TTC549 (cell line): Measurements from ENCODE around the gene MYL6B.
"Not testable (repeated sequence)": the region's sequence is repeated elsewhere in the genome, so short reads cannot be mapped to it uniquely, and the experiment has no call there.

ENCODE experiments used
- FAIRE-seq: peaks from 2 replicates; lab custom pipeline; 2012; peaks lifted over from hg19 to GRCh38; lab: Jason Lieb, UNC

Gene MYL6B

DNA sequence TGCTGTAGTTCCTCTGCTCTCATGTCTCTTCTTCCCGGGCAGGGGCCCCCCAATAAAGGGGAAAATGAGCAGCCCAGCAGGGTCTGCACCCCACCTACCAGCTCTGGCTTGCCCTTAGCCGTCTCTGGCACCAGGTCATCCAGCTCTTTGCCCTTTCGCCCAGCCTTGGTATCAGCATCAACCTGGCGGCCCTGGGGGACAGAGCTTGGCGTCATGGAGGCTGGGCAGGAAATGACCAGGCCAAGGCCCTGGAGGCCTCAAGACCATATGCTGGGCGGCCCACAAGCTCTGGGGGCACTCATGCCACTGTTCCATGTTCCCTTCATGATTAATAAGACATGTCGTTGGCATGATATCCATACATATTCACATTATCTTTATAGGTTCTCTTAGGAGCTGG, 20.5 kb downstream of the MYL6B start:
- no peak for FAIRE-seq

DNA sequence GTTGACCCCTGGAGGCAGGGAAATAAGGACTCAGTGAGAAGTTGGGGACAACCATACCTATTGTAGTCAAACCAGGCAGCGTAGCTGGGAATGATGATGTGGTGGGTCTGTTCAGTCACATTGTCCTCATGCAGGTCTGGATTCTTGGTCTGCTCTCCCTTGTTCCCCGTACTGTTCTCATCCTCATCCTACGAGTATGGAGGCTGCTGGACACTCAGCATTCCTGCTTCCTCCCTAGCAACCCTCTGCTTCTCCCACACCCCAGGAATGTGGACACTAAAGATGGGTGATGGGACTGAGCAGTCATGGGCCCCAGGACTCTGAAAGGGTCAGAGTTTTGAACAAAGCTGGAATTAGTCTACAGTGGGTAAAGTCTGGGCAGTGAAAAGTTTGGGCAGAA, 26.0 kb downstream of the MYL6B start:
- no peak for FAIRE-seq

- FAIRE-seq = no peak
Observed at GRCh38 chr12:56186957-56187356, 34.6 kb downstream of the MYL6B start.

GRCh38 chr12:56188131-56188777, 35.9 kb downstream of the MYL6B start:
- no peak for FAIRE-seq

- no peak for FAIRE-seq
Observed at GRCh38 chr12:56188778-56189098, 36.4 kb downstream of the MYL6B start.

DNA sequence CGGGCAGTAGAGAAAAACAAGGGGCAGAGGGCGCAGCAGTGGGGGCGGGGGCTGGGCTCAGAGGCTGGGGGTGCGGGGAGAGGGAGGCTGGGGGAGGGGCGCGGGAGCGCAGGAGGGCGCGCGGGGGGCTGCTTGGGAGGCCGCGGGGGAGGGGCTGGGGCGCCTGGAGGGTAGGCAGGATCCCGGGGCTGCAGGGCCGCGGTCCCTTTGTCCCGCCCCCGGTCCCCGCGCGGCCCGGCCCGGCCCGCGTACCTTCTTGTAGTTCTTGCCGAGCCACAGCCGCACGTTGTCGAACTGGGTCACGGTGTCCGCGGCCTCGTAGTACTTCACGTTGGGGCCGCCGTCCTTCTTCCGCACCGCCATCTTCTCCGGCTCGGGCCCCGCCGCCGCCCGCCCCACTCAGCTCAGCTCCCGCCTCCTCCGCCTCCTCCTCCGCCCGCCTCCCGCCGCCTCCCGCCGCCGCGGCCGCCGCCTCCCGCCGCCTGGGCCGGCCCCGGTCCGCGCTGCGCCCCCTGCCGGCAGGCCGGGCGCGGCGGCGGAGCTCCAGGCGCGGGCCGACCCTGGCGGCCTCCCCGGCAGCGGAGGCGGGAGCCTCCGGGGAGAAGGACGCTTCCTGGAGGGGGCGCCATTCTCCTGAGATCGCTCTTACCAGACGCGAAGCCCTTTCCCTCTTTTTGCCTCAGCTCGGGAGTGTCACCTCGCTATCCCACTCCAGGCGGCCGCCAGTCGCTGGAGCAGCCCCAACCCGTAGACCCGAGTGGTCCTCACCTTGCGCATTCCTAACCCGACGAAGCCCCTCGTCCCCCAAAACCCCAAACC, 36.9 kb downstream of the MYL6B start, which contains the start of gene SMARCC2:
TSS of gene SMARCC2 (minus strand) at position 385 of the 819 bp plus-strand sequence. CDS start at position 363, 22 bp downstream.
- FAIRE-seq = no peak

DNA sequence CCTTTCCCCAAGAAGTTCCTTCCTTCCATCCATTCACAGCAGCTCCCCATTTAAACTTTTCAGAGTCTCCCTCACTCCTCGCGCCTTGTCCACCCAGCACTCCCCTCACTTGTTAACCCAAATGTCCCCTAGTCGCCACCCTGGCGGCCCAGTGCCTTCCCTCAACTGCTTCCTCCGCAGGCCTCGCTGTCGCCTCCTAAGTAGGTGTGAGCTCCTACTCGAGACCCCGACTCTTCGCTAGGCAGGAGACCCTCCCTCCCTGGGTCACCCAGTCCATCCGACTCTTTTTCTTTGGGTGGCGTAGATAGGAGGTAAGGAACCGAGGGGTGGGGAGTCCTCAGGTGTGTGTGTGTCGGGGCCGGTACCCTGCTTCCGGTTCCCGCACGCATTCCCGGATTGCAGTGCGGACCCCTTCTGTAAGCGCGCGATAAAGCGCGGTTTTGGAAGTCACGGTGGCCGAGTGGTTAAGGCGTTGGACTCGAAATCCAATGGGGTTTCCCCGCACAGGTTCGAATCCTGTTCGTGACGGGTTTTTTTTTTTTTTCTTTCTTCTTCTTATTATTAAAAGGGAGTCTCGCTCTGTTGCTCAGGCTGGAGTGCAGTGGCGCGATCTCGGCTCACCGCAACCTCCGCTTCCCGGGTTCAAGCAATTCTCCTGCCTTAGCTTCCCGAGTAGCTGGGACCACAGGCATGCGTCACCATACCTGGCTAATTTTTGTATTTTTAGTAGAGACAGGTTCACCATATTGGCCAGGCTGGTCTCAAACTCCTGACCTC, 37.7 kb downstream of the MYL6B start:
- no peak for FAIRE-seq

GRCh38 chr12:56190695-56191155, 38.3 kb downstream of the MYL6B start:
- no peak for FAIRE-seq

DNA sequence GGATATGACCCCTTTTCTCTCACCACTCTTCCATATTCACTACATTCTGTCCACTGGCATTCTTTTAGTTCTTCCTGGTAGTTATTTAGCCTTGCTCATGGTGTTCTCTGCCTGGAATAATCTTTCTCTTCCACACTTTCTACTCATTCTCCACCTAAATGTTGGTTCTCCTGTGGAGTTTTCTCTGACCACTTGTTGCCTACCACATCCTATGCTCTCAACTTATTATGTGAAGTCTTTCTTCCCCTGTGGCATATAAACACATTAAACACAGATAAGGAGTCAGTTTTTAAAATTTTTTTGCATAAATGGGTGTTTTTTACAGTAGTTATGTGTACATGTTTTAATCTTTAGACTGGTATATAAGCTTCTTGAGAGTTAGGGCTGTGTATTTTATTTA, 40.2 kb downstream of the MYL6B start:
- FAIRE-seq = no peak

DNA sequence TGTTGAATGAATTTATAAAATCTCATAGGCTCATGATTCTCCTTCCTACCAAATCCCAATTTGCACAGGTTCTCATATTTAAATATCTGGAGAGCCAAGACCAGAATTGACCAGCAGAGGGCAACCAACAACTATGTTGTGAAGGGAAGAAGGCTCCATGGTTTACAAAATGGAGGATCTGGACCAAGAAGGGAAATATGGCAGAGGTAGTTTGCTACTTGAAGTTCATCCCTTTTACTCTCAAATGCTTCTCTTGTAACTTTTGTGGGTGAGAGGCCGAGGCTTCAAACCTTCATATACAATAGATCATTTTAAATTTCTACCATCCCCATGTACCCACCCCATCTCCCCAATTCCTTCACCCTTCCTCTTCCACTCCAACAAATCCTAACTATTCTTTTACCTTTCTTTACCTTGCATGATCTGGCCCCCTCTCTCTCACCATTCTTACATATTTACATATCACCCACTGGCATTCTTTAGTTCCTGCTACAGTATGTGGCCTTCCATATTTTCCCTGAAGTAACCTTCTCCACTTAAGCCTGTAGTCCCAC, 40.7 kb downstream of the MYL6B start:
- FAIRE-seq = peak; percentile 79

DNA sequence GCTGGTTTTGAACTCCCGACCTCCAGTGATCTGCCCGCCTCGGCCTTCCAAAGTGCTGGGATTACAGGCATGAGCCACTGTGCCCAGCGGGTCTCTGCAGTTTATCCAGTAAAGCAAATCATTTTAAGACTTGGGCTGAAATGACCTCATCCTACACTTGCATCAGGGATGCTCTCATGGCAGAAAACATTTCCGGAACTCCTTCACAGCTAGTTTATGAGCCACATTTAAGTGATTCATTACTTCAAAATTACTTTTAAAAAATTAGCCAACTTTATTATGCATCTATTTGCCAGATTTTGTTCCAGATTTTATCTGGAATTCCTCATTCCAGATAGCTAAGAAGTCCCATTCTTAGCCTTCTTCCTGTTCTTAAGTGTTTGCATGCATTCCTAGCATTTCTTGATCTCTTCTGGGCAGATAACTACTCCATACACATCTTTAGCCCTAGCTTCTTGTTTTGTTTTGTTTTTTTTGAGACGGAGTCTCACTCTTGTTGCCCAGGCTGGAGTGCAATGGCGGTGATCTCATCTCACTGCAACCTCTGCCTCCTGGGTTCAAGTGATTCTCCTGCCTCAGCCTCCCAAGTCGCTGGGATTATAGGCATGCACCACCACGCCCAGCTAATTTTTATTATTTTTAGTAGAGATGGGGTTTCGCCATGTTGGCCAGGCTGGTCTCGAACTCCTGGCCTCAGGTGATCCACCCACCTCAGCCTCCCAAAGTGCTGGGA, 44.6 kb downstream of the MYL6B start:
- FAIRE-seq = not testable (repeated sequence)

- FAIRE-seq = no peak
Observed at GRCh38 chr12:56197921-56198635, 45.7 kb downstream of the MYL6B start.

GRCh38 chr12:56198836-56199235, 46.4 kb downstream of the MYL6B start:
- no peak for FAIRE-seq

DNA sequence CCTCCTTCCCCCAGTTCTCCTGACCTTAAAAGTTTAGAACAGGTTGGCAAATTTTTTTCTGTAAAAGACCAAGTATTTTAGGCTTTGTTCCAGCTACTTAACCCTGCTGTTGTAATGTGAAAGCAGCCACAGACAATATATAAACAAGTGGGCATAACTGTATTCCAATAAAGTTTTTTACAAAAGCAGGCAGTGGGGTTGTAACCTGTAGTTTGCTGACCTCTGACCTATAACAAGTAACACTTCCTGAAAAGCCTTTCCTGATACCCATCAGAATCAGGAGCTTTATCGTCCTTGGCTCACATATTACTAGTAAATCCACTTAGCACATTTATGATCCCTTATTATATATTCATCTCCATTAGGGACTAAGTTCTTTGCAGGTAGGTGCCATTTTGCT, 50.0 kb downstream of the MYL6B start:
- no peak for FAIRE-seq

DNA sequence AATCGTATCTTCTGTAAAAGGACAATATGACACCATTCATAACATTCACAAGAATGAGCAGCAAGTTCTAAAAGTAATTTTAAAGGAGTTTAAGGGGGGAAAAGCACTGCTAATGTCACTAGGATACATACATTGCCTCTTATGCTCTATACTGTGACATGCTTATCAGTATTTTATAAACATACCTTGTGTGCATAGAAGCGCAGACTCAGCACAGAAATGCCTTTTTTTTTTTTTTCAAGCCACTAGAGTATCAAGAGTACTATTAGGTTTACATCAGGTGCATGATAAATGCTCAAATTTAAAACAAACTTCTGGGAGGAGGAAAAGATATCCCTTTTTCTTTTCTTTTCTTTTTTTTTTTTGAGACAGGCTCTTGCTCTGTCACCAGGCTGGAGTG, 50.5 kb downstream of the MYL6B start:
- no peak for FAIRE-seq

- FAIRE-seq = no peak
Observed at GRCh38 chr12:56204275-56204674, 51.9 kb downstream of the MYL6B start.

- FAIRE-seq = no peak
Observed at GRCh38 chr12:56205445-56205844, 53.1 kb downstream of the MYL6B start.

DNA sequence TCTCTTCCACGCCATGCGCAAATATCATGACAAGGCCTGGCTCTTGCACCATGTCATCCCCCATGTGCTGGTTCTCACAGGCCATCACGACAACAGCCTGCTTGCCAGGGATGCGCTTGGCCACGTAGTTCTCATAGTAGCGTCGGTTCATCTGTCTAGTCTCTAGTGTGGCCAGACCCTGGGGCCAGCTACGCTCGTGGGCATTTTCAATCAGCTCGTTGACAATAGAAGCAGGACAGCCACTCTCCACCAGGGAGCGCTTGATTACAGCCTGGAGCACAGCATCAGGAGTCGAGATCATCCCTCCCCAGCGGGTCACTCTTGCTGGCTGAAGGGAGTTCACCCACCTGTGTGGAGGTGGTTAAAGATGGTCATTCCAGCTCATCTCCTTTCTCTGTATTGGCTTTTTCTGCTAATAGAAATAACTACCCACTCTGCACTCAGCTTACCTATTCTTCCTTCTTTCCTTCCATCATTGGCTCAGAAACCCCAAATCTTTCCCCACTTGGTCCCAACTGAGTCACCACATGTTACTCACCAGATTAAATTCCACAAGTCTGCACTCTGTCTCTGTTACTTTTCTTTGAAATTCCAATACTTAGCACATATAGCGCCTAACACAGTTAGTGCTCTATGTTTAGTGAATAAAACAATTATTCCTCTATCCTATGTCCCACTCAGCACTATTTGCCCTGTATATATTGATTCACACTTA, 54.2 kb downstream of the MYL6B start:
- FAIRE-seq = no peak
